ENCODE results near the gene RIIAD1.

The RIIAD1 gene

GRCh38 chr1:151701515-151701914 is 19.8 kb upstream of the RIIAD1 start:
- Histone ChIP-seq H3K27me3 (ENCODE audit: low read depth, low read length) (no peaks in the 10 kb centered on the region), H3K4me1 (ENCODE audit: control insufficient read depth in 1 of 2, insufficient read depth in 2 of 2, low read length in 2 of 2) (peaks cover 3 to 4% of the 10 kb centered on the region in 2 donors), H3K4me3 (ENCODE audit: low read depth in 1 of 2, low read length in 2 of 2) (no peak overlapping the region), H3K27ac (ENCODE audit: low read length) (no peak overlapping the region), H3K9me3 (ENCODE audit: control insufficient read depth in 1 of 2, low read length in 2 of 2) (no peaks in the 10 kb centered on the region), H3K36me3 (ENCODE audit: control insufficient read depth in 1 of 2, insufficient read depth in 2 of 2, low read length in 2 of 2) (peaks cover 28 to 50% of the 10 kb centered on the region in 2 donors)

- Histone ChIP-seq H3K27ac (ENCODE audit: low read length) (no peak overlapping the region), H3K27me3 (ENCODE audit: low read depth, low read length) (no peaks in the 10 kb centered on the region), H3K4me3 (ENCODE audit: low read depth in 1 of 2, low read length in 2 of 2) (no peak overlapping the region), H3K36me3 (ENCODE audit: control insufficient read depth in 1 of 2, insufficient read depth in 2 of 2, low read length in 2 of 2) (peaks cover 16 to 41% of the 10 kb centered on the region in 2 donors), H3K4me1 (ENCODE audit: control insufficient read depth in 1 of 2, insufficient read depth in 2 of 2, low read length in 2 of 2) (peaks cover 3 to 4% of the 10 kb centered on the region in 2 donors), H3K9me3 (ENCODE audit: control insufficient read depth in 1 of 2, low read length in 2 of 2) (no peaks in the 10 kb centered on the region)
Measured at GRCh38 chr1:151702936-151703335, 18.4 kb upstream of the RIIAD1 start.

GRCh38 chr1:151703813-151704212 is 17.5 kb upstream of the RIIAD1 start:
- Histone ChIP-seq H3K27ac (ENCODE audit: low read length) (no peak overlapping the region), H3K4me1 (ENCODE audit: control insufficient read depth in 1 of 2, insufficient read depth in 2 of 2, low read length in 2 of 2) (peaks cover 3 to 4% of the 10 kb centered on the region in 2 donors), H3K27me3 (ENCODE audit: low read depth, low read length) (no peaks in the 10 kb centered on the region), H3K9me3 (ENCODE audit: control insufficient read depth in 1 of 2, low read length in 2 of 2) (no peaks in the 10 kb centered on the region), H3K4me3 (ENCODE audit: low read depth in 1 of 2, low read length in 2 of 2) (no peak overlapping the region), H3K36me3 (ENCODE audit: control insufficient read depth in 1 of 2, insufficient read depth in 2 of 2, low read length in 2 of 2) (peaks cover 16 to 33% of the 10 kb centered on the region in 2 donors)

GRCh38 chr1:151704246-151704645 is 17.1 kb upstream of the RIIAD1 start:
- Histone ChIP-seq H3K9me3 (ENCODE audit: control insufficient read depth in 1 of 2, low read length in 2 of 2) (no peaks in the 10 kb centered on the region), H3K36me3 (ENCODE audit: control insufficient read depth in 1 of 2, insufficient read depth in 2 of 2, low read length in 2 of 2) (peaks cover 14 to 29% of the 10 kb centered on the region in 2 donors), H3K27me3 (ENCODE audit: low read depth, low read length) (no peaks in the 10 kb centered on the region), H3K4me1 (ENCODE audit: control insufficient read depth in 1 of 2, insufficient read depth in 2 of 2, low read length in 2 of 2) (peaks cover 3 to 4% of the 10 kb centered on the region in 2 donors), H3K27ac (ENCODE audit: low read length) (no peak overlapping the region), H3K4me3 (ENCODE audit: low read depth in 1 of 2, low read length in 2 of 2) (no peak overlapping the region)

GRCh38 chr1:151705146-151705545 is 16.2 kb upstream of the RIIAD1 start:
- Histone ChIP-seq H3K4me1 (ENCODE audit: control insufficient read depth in 1 of 2, insufficient read depth in 2 of 2, low read length in 2 of 2) (peaks cover 3 to 4% of the 10 kb centered on the region in 2 donors), H3K9me3 (ENCODE audit: control insufficient read depth in 1 of 2, low read length in 2 of 2) (no peaks in the 10 kb centered on the region), H3K27me3 (ENCODE audit: low read depth, low read length) (no peaks in the 10 kb centered on the region), H3K27ac (ENCODE audit: low read length) (no peak overlapping the region), H3K4me3 (ENCODE audit: low read depth in 1 of 2, low read length in 2 of 2) (no peak overlapping the region), H3K36me3 (ENCODE audit: control insufficient read depth in 1 of 2, insufficient read depth in 2 of 2, low read length in 2 of 2) (peaks cover 5 to 20% of the 10 kb centered on the region in 2 donors)

GRCh38 chr1:151705753-151706463 is 15.4 kb upstream of the RIIAD1 start:
- H3K36me3 ChIP-seq (ENCODE audit: control insufficient read depth in 1 of 2, insufficient read depth in 2 of 2, low read length in 2 of 2) = peaks cover 3 to 13% of the 10 kb centered on the region in 2 donors
- no peaks in the 10 kb centered on the region for H3K9me3 ChIP-seq (ENCODE audit: control insufficient read depth in 1 of 2, low read length in 2 of 2)
- H3K4me3 ChIP-seq (ENCODE audit: low read depth in 1 of 2, low read length in 2 of 2) = no peak overlapping the region
- H3K4me1 ChIP-seq (ENCODE audit: control insufficient read depth in 1 of 2, insufficient read depth in 2 of 2, low read length in 2 of 2) = peaks cover 3 to 4% of the 10 kb centered on the region in 2 donors
- no peaks in the 10 kb centered on the region for H3K27me3 ChIP-seq (ENCODE audit: low read depth, low read length)
- no peak overlapping the region for H3K27ac ChIP-seq (ENCODE audit: low read length)

- Histone ChIP-seq H3K4me1 (ENCODE audit: control insufficient read depth in 1 of 2, insufficient read depth in 2 of 2, low read length in 2 of 2) (peaks cover 3 to 4% of the 10 kb centered on the region in 2 donors), H3K4me3 (ENCODE audit: low read depth in 1 of 2, low read length in 2 of 2) (no peak overlapping the region), H3K27me3 (ENCODE audit: low read depth, low read length) (no peaks in the 10 kb centered on the region), H3K9me3 (ENCODE audit: control insufficient read depth in 1 of 2, low read length in 2 of 2) (no peaks in the 10 kb centered on the region), H3K27ac (ENCODE audit: low read length) (no peak overlapping the region), H3K36me3 (ENCODE audit: control insufficient read depth in 1 of 2, insufficient read depth in 2 of 2, low read length in 2 of 2) (peaks cover 0 to 5% of the 10 kb centered on the region in 2 donors)
Measured at GRCh38 chr1:151706464-151707415, 14.6 kb upstream of the RIIAD1 start.

GRCh38 chr1:151707541-151708065 is 13.7 kb upstream of the RIIAD1 start:
- no peaks in the 10 kb centered on the region for H3K36me3 ChIP-seq (ENCODE audit: control insufficient read depth in 1 of 2, insufficient read depth in 2 of 2, low read length in 2 of 2)
- H3K27me3 ChIP-seq (ENCODE audit: low read depth, low read length) = no peaks in the 10 kb centered on the region
- H3K4me3 ChIP-seq (ENCODE audit: low read depth in 1 of 2, low read length in 2 of 2) = no peak overlapping the region
- H3K4me1 ChIP-seq (ENCODE audit: control insufficient read depth in 1 of 2, insufficient read depth in 2 of 2, low read length in 2 of 2) = peaks cover 3 to 4% of the 10 kb centered on the region in 2 donors
- no peaks in the 10 kb centered on the region for H3K9me3 ChIP-seq (ENCODE audit: control insufficient read depth in 1 of 2, low read length in 2 of 2)
- H3K27ac ChIP-seq (ENCODE audit: low read length) = no peak overlapping the region

GRCh38 chr1:151708891-151709290 is 12.4 kb upstream of the RIIAD1 start:
- Histone ChIP-seq H3K4me3 (ENCODE audit: low read depth in 1 of 2, low read length in 2 of 2) (no peak overlapping the region), H3K9me3 (ENCODE audit: control insufficient read depth in 1 of 2, low read length in 2 of 2) (no peaks in the 10 kb centered on the region), H3K27me3 (ENCODE audit: low read depth, low read length) (no peaks in the 10 kb centered on the region), H3K27ac (ENCODE audit: low read length) (no peak overlapping the region), H3K4me1 (ENCODE audit: control insufficient read depth in 1 of 2, insufficient read depth in 2 of 2, low read length in 2 of 2) (peaks cover 0 to 3% of the 10 kb centered on the region in 2 donors), H3K36me3 (ENCODE audit: control insufficient read depth in 1 of 2, insufficient read depth in 2 of 2, low read length in 2 of 2) (no peaks in the 10 kb centered on the region)

- H3K9me3 ChIP-seq (ENCODE audit: control insufficient read depth in 1 of 2, low read length in 2 of 2) = no peaks in the 10 kb centered on the region
- H3K4me1 ChIP-seq (ENCODE audit: control insufficient read depth in 1 of 2, insufficient read depth in 2 of 2, low read length in 2 of 2) = peaks cover 0 to 3% of the 10 kb centered on the region in 2 donors
- peaks cover under 1% of the 10 kb centered on the region for H3K27me3 ChIP-seq (ENCODE audit: low read depth, low read length)
- no peaks in the 10 kb centered on the region for H3K36me3 ChIP-seq (ENCODE audit: control insufficient read depth in 1 of 2, insufficient read depth in 2 of 2, low read length in 2 of 2)
- no peak overlapping the region for H3K4me3 ChIP-seq (ENCODE audit: low read depth in 1 of 2, low read length in 2 of 2)
- no peak overlapping the region for H3K27ac ChIP-seq (ENCODE audit: low read length)
Measured at GRCh38 chr1:151710187-151710840, 11.0 kb upstream of the RIIAD1 start.
